HAP-1 (cell line): ENCODE measurements around the gene ACLY.
"Not testable (repeated sequence)": the region's sequence is repeated elsewhere in the genome, so short reads cannot be mapped to it uniquely, and the experiment has no call there.

Source experiments
- DNase-seq, 2 experiments: peaks; one replicate each; pipeline ENCODE4 v3.0.0-alpha.2; 2016 to 2020; ENCODE audit warnings: low spot score in 2 of 2
- H3K27me3 ChIP-seq: fragments of 250-450 bp; sonication (Bioruptor Pico); 2 replicates; pipeline ENCODE4 v1.5.1; 2020; ENCODE audit warnings: low read depth, mild to moderate bottlenecking, moderate library complexity
- H3K36me3 ChIP-seq: fragments of 250-450 bp; sonication (Bioruptor Pico); replicated peaks from 2 replicates; pipeline ENCODE4 v1.5.1; 2020; ENCODE audit warnings: mild to moderate bottlenecking
- H3K4me1 ChIP-seq: fragments of 250-450 bp; sonication (Bioruptor Pico); 2 replicates; pipeline ENCODE4 v1.5.1; 2020; ENCODE audit warnings: mild to moderate bottlenecking
- H3K4me3 ChIP-seq: fragments of 250-450 bp; sonication (Bioruptor Pico); 2 replicates; pipeline ENCODE4 v1.5.1; 2020; ENCODE audit warnings: mild to moderate bottlenecking, moderate library complexity
- H3K9me3 ChIP-seq: fragments of 250-450 bp; sonication (Bioruptor Pico); 2 replicates; pipeline ENCODE4 v1.5.1; 2020; ENCODE audit warnings: mild to moderate bottlenecking, moderate library complexity
- in situ Hi-C: fragments of 300-500 bp; cut with MboI; formaldehyde crosslinking; loops from 3 replicates; pipeline ENCODE4 v1.14.3; 2020; ENCODE audit warnings: low sequenced_read_pairs, inconsistent platforms, mixed read lengths

Gene ACLY

DNA sequence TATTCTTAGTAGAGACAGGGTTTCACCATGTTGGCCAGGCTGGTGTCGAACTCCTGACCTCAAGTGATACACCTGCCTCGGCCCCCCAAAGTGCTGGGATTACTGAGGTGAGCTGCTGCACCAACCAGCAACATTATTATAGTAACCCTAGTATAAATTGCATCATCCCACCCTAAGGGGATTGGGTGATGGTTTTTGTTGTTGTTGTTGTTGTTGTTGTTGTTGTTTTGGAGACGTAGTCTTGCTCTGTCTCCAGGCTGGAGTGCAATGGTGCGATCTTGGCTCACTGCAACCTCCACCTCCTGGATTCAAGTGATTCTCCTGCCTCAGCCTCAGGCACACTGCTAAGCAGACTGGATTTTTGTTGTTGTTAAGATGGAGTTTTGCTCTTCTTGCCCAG is 13.0 kb upstream of the ACLY start:
- H3K36me3 ChIP-seq, H3K9me3 ChIP-seq, H3K4me1 ChIP-seq, H3K4me3 ChIP-seq, H3K27me3 ChIP-seq, in situ Hi-C loops, DNase-seq: not testable (repeated sequence)

DNA sequence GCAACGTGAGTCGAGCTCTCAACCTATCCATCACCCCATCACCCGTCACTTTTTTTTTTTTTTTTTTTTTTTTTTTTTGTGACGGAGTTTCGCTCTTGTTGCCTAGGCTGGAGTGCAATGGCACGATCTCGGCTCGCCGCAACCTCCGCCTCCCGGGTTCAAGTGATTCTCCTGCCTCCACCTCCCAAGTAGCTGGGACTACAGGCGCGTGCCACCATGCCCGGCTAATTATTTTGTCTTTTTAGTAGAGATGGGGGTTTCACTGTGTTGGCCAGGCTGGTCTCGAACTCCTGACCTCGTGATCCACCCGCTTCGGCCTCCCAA is 12.0 kb upstream of the ACLY start:
- H3K4me3 ChIP-seq, result peak overlapping the region; percentile 44
- in situ Hi-C loops, H3K9me3 ChIP-seq, DNase-seq, H3K27me3 ChIP-seq, H3K4me1 ChIP-seq, H3K36me3 ChIP-seq: not testable (repeated sequence)

DNA sequence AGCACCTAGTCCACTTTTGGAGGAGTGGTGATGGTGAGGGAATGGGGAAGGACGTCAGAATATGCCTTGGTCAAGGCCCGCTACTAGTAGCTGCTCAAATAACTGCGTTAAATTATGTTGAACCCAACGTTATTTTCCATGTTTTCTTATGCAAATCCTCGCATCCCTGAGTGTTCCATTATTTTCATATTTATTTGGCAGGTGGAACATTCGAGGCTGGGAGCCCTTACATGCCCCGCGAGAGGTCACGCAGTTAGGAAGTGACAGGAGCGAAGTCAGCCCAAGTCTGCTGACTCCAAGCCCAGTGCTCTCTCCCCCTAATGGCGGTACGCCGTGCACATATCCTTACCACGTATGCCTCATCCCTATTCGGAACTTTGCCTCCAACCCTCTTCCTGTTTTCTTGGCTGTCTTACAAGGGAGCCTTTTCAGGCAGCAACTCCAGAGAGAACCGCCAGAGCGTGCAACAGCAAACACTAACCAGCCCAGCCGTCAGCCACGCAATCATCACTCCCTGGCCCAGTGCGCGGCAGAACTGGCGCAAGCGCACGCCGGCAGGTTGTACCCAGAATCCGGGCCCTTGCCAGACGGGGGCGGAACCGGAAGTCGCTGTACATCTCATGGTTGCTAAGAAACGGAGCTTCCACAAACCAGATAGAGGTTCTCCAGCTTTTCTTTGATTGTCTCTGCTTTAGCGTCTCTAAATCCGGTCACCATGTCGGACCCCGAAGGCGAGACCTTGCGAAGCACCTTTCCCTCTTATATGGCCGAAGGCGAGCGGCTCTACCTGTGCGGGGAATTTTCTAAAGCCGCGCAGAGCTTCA is 11.5 kb upstream of the ACLY start, which contains the start of gene ODAD4:
Gene ODAD4 (plus strand): TSS at position 609 of the 824 bp plus-strand sequence. CDS start 107 bp downstream, at position 716.
- Histone ChIP-seq H3K27me3 (no peaks in the 10 kb centered on the region), H3K36me3 (no peaks in the 10 kb centered on the region), H3K9me3 (no peaks in the 10 kb centered on the region), H3K4me3 (peak within 1 kb of the TSS; percentile 44), H3K4me1 (peaks cover 5% of the 10 kb centered on the region; the same call in 1 of the 2 replicates)
- DNase-seq, result peak; percentile 92 to 97
- in situ Hi-C loops, result no loop called here

- H3K4me1 ChIP-seq, result peaks cover 5% of the 10 kb centered on the region; the same call in 1 of the 2 replicates
- in situ Hi-C loops, result no loop called here
- no peaks in the 10 kb centered on the region for H3K9me3 ChIP-seq
- no peaks in the 10 kb centered on the region for H3K27me3 ChIP-seq
- no peak overlapping the region for H3K4me3 ChIP-seq
- H3K36me3 ChIP-seq, result no peaks in the 10 kb centered on the region
- no peak for DNase-seq
Observed at GRCh38 chr17:41928693-41929251, 10.0 kb upstream of the ACLY start.

DNA sequence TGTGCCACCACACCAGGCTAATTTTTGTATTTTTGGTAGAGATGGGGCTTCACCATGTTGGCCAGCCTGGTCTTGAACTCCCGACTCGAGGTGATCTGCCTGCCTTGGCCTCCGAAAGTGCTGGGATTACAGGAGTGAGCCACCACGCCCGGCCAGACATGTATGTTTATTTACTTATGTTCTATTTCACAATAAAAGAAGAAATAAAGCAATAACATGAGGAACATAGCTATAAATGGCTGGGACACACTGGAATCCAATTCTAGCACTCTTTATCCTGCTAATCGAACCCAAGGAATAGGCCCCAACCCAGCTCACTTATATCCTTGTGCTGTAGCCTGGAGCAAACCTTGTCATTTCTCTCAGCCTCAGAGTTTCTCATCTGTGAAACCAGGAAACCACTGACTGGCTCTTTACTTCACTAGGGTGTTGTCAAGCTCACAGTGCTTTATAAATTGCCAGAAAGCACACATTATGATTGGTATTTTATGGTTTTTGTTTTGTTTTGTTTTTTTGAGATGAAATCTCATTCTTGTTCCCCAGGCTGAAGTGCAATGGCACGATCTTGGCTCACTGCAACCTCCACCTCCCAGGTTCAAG is 7.3 kb upstream of the ACLY start:
- in situ Hi-C loops, result no loop called here
- no peak overlapping the region for H3K4me3 ChIP-seq
- H3K4me1 ChIP-seq, result peaks cover 5% of the 10 kb centered on the region; the same call in 1 of the 2 replicates
- H3K27me3 ChIP-seq, result no peaks in the 10 kb centered on the region
- DNase-seq, result no peak
- no peaks in the 10 kb centered on the region for H3K9me3 ChIP-seq
- H3K36me3 ChIP-seq, result no peaks in the 10 kb centered on the region

- no peaks in the 10 kb centered on the region for H3K9me3 ChIP-seq
- no peak for DNase-seq
- H3K4me1 ChIP-seq, result peaks cover 17% of the 10 kb centered on the region
- in situ Hi-C loops, result no loop called here
- no peaks in the 10 kb centered on the region for H3K27me3 ChIP-seq
- H3K36me3 ChIP-seq, result peaks cover 3% of the 10 kb centered on the region; the same call in 1 of the 2 replicates
- no peak overlapping the region for H3K4me3 ChIP-seq
Observed at GRCh38 chr17:41920580-41920955, 1.8 kb upstream of the ACLY start.

- peaks cover 3% of the 10 kb centered on the region; the same call in 1 of the 2 replicates for H3K36me3 ChIP-seq
- in situ Hi-C loops, result no loop called here
- H3K9me3 ChIP-seq, result no peaks in the 10 kb centered on the region
- H3K27me3 ChIP-seq, result no peaks in the 10 kb centered on the region
- peak overlapping the region; percentile 96 for H3K4me3 ChIP-seq
- DNase-seq, result no peak
- H3K4me1 ChIP-seq, result peaks cover 17% of the 10 kb centered on the region
Observed at GRCh38 chr17:41919840-41920579, 1.3 kb upstream of the ACLY start.

DNA sequence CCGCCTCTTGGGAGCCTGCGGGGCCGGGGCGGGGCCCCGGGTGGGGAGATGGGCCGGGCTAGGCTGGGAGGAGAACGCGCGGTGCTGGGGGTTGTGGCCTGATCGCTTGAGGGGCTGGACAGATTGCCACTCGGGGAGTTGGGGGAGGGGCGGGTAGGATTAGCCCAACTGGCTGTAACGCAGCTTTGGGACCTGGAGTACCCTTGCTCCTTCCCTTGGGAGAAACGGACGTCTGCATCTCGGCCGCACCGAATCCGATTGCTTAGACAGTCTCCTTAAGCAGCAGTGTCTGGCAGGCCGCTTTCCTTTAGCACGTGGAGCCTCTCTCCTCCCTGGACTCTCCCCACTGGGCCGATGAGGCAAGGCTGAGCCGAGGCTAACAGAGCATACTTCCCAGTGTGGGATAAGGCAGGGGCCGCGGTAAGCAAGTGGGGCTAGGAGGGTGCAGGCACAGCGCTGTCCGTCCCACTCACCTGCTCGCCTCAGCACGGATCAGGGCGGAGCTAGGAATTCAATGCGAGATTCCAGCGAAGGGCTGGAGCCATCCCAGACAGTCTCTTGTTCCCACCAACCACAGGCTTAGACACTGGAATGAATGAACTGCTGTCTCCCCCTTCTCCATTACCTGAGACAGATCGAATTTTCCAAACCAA is 540 bp upstream of the ACLY start:
- in situ Hi-C loops, result no loop called here
- peak in 1 of 2 experiments; percentile 81 for DNase-seq
- Histone ChIP-seq H3K36me3 (peaks cover 5% of the 10 kb centered on the region), H3K4me3 (peak overlapping the region; percentile 96), H3K4me1 (peaks cover 17% of the 10 kb centered on the region), H3K9me3 (no peaks in the 10 kb centered on the region), H3K27me3 (no peaks in the 10 kb centered on the region)

DNA sequence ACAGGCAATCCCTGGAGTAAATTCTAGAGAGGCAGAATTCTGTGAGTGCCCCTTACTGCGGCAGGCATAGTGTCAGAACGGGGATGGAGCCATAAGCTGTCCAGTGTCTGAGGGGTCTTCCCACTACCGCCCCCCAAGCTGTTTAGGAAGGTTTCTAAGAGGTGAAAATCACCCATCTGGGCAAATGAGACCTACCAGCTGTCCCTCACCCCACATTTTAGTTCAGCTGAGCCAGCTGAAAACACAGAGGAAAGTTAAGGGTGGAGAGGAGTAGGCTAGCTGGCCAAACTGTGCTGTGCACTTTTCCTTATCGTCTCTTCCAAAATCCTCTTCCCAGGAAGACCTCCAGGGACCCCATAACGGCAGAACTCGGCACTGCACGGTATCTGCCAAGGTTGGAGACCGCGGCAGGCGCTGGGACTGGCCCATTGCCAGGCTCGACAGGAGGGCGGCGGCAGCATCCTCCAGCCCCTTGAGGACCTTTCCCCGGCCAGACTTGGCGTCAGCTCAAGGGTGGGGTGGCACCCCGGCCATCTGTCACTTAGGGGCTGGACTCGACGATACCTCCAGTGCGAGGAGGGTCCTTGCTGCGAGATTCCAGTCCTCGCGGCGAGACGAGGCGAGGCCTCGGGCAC is 955 bp downstream of the ACLY start:
- in situ Hi-C loops, result no loop called here
- peak; percentile 20 to 77 for DNase-seq
- H3K36me3 ChIP-seq, result peaks cover 20% of the 10 kb centered on the region
- peak overlapping the region; percentile 96 for H3K4me3 ChIP-seq
- H3K27me3 ChIP-seq, result no peaks in the 10 kb centered on the region
- H3K4me1 ChIP-seq, result peaks cover 17% of the 10 kb centered on the region
- H3K9me3 ChIP-seq, result no peaks in the 10 kb centered on the region

DNA sequence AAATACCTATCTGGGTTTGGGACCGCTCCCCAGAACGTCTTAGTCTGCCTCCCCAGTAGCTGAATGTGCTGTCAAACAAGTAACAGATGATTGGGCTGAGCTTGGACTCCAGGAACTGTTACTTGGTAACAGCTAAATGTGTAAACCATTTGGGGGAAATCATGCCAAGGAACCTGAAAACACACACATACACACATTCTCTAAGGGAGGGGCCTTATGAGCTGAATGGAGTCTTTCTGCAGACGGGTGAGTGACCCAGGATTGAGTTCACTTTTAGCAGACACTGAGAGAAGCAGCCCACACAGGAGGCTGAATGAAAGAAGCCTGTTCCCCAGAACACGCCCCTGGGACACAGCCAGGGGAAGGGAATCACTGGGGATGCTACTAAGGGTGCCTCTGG is 1.6 kb downstream of the ACLY start:
- H3K4me1 ChIP-seq, result peaks cover 17% of the 10 kb centered on the region
- no peaks in the 10 kb centered on the region for H3K27me3 ChIP-seq
- DNase-seq, result peak in 1 of 2 experiments; percentile 28
- peak overlapping the region; percentile 96 for H3K4me3 ChIP-seq
- no peaks in the 10 kb centered on the region for H3K9me3 ChIP-seq
- H3K36me3 ChIP-seq, result peaks cover 26% of the 10 kb centered on the region
- in situ Hi-C loops, result no loop called here

DNA sequence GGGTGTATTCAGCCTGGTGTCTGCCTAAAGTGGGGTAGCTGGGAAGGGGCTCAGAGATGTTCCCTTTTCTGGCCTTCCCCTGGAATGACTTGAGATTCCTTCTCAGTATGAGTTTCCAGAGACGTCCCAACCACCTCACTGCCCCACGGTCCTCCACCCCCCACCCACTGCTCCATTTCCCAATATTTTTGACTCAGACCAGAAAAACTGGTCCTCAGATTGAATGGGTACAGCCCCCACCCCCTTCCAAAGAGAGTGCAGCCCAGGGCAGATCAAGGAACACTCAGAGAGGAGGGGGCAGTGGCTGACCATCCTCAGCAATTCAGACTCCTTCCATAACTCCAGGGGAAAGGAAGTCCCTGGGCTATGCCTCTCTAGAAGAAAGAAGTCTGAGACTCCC is 3.2 kb downstream of the ACLY start:
- Histone ChIP-seq H3K36me3 (peaks cover 43% of the 10 kb centered on the region), H3K4me1 (peaks cover 17% of the 10 kb centered on the region), H3K4me3 (no peak overlapping the region), H3K9me3 (no peaks in the 10 kb centered on the region), H3K27me3 (no peaks in the 10 kb centered on the region)
- in situ Hi-C loops, result no loop called here
- DNase-seq, result no peak

DNA sequence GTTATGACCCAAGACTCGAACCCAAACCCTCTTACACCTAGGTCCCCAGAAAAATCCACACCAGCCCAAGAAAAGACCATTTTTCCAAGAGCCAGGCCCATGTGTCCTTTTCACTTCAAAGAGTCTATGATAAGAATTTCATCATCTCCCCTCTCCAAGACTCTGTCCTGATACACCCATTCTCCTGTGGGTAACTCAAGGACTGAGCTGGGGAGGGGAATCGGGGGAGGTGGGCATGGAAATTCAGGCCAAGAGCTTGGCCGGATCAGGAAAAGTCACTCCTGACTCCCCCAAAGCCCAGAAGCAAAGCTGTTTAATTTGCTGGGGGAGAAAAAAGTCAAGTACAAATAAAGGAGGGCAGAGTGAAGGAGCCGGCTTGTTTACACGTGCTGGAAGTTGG is 3.7 kb downstream of the ACLY start:
- no peak for DNase-seq
- Histone ChIP-seq H3K4me3 (no peak overlapping the region), H3K9me3 (no peaks in the 10 kb centered on the region), H3K4me1 (peaks cover 15% of the 10 kb centered on the region), H3K36me3 (peaks cover 48% of the 10 kb centered on the region), H3K27me3 (no peaks in the 10 kb centered on the region)
- in situ Hi-C loops, result no loop called here

DNA sequence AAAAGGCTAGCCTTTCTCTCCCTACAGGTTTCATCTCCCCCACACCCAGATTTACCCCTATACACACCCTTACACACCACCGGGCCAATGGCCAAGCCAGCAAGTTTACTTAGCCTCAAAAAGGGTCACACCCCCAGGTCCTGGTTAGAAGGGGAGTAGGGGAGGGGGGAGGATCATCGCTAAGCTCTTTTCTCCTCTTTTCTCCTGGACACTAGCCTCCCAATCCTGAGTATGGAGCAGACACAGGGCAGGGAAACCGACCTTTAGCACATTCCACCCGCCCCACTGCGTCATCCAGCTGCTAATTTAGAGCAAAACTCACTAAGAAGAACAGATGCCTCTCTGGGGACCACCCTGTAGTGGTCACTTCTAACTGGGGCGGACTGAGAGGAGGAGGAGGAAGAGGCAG is 4.4 kb downstream of the ACLY start:
- H3K4me3 ChIP-seq, result no peak overlapping the region
- peaks cover 55% of the 10 kb centered on the region for H3K36me3 ChIP-seq
- in situ Hi-C loops, result no loop called here
- DNase-seq, result no peak
- H3K4me1 ChIP-seq, result peaks cover 8% of the 10 kb centered on the region
- H3K9me3 ChIP-seq, result no peaks in the 10 kb centered on the region
- no peaks in the 10 kb centered on the region for H3K27me3 ChIP-seq
